ENCODE data around the gene PTGFR. TPM values are rescaled to one million over a fixed set of nuclear protein-coding genes. Genes with fewer than 3 reads are reported as not detected.

The PTGFR gene
- total RNA-seq, 4 donors from 2014 or later: 10.8 to 61.4 (median 29.8) TPM

GRCh38 chr1:78519446-78519845, 28.7 kb downstream of the PTGFR start:
- 50 to 54% methylated on average over 4 of the region's 4 CpGs for WGBS, 2 donors
- no peaks in the 10 kb centered on the region for H3K9me3 ChIP-seq
- peaks cover 0 to 3% (median 0%) of the 10 kb centered on the region in 4 donors for H3K4me1 ChIP-seq
- no peaks in the 10 kb centered on the region for H3K36me3 ChIP-seq
- no peak for TF ChIP-seq POLR2A (IDR thresholded peaks at IDR 0.05)
- TF ChIP-seq EP300 (IDR thresholded peaks at IDR 0.05): no peak
- no peak for TF ChIP-seq CTCF (IDR thresholded peaks at IDR 0.05)
- no peaks in the 10 kb centered on the region for H3K27me3 ChIP-seq
- H3K4me3 ChIP-seq: no peak overlapping the region
- DNase-seq (ENCODE audit: low spot score in 2 of 2): no peak
- no peak overlapping the region for H3K27ac ChIP-seq

- DNase-seq (ENCODE audit: low spot score in 2 of 2): no peak
- no peaks in the 10 kb centered on the region for H3K36me3 ChIP-seq
- no peaks in the 10 kb centered on the region for H3K9me3 ChIP-seq
- TF ChIP-seq EP300 (IDR thresholded peaks at IDR 0.05): no peak
- no peak for TF ChIP-seq CTCF (IDR thresholded peaks at IDR 0.05)
- TF ChIP-seq POLR2A (IDR thresholded peaks at IDR 0.05): no peak
- no peak overlapping the region for H3K27ac ChIP-seq
- 87 to 88% methylated on average over 6 of the region's 6 CpGs for WGBS, 2 donors
- H3K27me3 ChIP-seq: no peaks in the 10 kb centered on the region
- H3K4me3 ChIP-seq: no peak overlapping the region
- H3K4me1 ChIP-seq: peaks cover 0 to 3% (median 0%) of the 10 kb centered on the region in 4 donors
These were observed 29.4 kb downstream of the PTGFR start for GRCh38 chr1:78520216-78520615.

DNA sequence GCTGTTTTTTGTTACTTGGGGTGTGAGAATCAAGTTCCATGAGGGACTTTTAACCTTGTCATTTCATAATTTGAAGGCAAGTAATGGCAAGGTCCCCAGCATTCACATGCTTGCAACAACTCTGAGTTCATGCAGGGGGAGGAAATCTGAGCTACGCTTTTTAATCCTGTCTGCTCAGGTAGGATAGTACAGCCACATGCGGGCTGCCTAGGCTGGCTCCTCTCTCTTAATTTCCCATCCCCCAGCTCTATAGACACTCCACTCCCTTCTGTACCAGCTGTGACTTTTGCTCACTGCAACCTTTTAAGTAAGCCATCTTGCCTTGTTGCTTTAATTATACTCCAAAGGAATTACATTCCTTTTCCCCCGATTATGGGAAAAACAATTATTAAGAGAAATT, 30.1 kb downstream of the PTGFR start:
- 88 to 93% methylated on average over 3 of the region's 3 CpGs for WGBS, 2 donors
- H3K4me3 ChIP-seq: no peak overlapping the region
- TF ChIP-seq EP300 (IDR thresholded peaks at IDR 0.05) (no peak), CTCF (IDR thresholded peaks at IDR 0.05) (no peak), POLR2A (IDR thresholded peaks at IDR 0.05) (no peak)

GRCh38 chr1:78522136-78522535, 31.4 kb downstream of the PTGFR start:
- Histone ChIP-seq H3K36me3 (no peaks in the 10 kb centered on the region), H3K4me1 (peaks cover 0 to 3% (median 0%) of the 10 kb centered on the region in 4 donors), H3K27me3 (no peaks in the 10 kb centered on the region), H3K27ac (no peak overlapping the region), H3K4me3 (no peak overlapping the region), H3K9me3 (no peaks in the 10 kb centered on the region)
- TF ChIP-seq EP300 (IDR thresholded peaks at IDR 0.05): no peak
- TF ChIP-seq POLR2A (IDR thresholded peaks at IDR 0.05): no peak
- no peak for TF ChIP-seq CTCF (IDR thresholded peaks at IDR 0.05)
- 70 to 87% methylated on average over 2 of the region's 2 CpGs for WGBS, 2 donors
- DNase-seq (ENCODE audit: low spot score in 2 of 2): no peak

More for the DNA sequence above, 30.1 kb downstream of the PTGFR start:
- Histone ChIP-seq H3K9me3 (no peaks in the 10 kb centered on the region), H3K4me1 (peaks cover 0 to 3% (median 0%) of the 10 kb centered on the region in 4 donors), H3K27ac (no peak overlapping the region), H3K36me3 (no peaks in the 10 kb centered on the region), H3K27me3 (no peaks in the 10 kb centered on the region)
- no peak for DNase-seq (ENCODE audit: low spot score in 2 of 2)

DNA sequence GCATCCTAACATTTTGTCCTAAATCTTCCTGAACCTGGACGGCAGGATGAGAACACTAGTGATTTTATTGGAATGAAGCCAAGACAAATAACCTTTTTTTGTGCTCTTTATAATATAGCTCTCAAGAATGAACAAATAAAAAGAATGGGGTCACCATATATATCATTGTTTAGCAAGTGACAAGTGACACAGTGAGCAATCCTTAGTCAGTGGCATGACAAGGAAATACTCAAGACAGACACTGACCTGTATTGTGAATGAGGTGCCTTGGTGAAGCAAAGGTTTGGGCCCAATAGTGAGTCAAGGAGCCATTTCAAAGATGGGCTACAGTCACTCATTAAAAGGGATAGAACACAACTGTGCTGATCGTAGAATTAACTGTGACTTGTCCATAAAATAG, 35.7 kb downstream of the PTGFR start:
- Histone ChIP-seq H3K4me3 (no peak overlapping the region), H3K36me3 (no peaks in the 10 kb centered on the region), H3K27ac (no peak overlapping the region), H3K4me1 (no peaks in the 10 kb centered on the region), H3K27me3 (no peaks in the 10 kb centered on the region), H3K9me3 (no peaks in the 10 kb centered on the region)
- WGBS, 2 donors: 51 to 55% methylated on average over 2 of the region's 2 CpGs
- TF ChIP-seq CTCF (IDR thresholded peaks at IDR 0.05) (no peak), POLR2A (IDR thresholded peaks at IDR 0.05) (no peak), EP300 (IDR thresholded peaks at IDR 0.05) (no peak)
- no peak for DNase-seq (ENCODE audit: low spot score in 2 of 2)

All from tibial nerve (tissue), 4 donors.